Measurements from ENCODE around the gene CTNNA2. TPM values are rescaled to one million over a fixed set of nuclear protein-coding genes. Genes with fewer than 3 reads are reported as not detected.
A peak's percentile ranks its signal among the peaks of the same experiment; 100 is the strongest.

The CTNNA2 gene
- total RNA-seq, 3 donors from 2014 or later, result 0.29 to 4.2 (median 1.1) TPM

DNA sequence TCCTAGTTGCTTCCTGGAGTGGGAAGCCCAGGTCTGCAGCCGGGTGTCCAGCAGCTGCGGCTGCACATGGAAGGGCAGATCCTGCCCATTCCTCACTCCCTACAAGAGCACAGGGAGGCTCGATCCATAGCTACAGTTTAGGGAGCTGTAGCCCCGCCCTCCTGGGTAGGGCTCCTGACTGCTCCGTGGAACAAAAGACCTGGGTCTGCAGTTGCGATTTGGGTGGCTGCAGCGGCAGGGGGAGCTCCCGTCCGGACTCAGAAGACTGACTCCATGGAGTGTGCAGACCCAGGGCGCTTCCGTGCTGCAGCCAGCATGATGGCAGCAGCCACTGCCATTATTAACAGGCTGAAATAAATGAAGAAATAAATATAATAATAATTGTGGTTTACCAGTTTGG, 157.3 kb downstream of the CTNNA2 start:
- TF ChIP-seq, protein P1, sequence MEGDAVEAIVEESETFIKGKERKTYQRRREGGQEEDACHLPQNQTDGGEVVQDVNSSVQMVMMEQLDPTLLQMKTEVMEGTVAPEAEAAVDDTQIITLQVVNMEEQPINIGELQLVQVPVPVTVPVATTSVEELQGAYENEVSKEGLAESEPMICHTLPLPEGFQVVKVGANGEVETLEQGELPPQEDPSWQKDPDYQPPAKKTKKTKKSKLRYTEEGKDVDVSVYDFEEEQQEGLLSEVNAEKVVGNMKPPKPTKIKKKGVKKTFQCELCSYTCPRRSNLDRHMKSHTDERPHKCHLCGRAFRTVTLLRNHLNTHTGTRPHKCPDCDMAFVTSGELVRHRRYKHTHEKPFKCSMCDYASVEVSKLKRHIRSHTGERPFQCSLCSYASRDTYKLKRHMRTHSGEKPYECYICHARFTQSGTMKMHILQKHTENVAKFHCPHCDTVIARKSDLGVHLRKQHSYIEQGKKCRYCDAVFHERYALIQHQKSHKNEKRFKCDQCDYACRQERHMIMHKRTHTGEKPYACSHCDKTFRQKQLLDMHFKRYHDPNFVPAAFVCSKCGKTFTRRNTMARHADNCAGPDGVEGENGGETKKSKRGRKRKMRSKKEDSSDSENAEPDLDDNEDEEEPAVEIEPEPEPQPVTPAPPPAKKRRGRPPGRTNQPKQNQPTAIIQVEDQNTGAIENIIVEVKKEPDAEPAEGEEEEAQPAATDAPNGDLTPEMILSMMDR (IDR thresholded peaks at IDR 0.05), result no peak
- peak in 1 of 3 donors; percentile 32 for DNase-seq
- intact Hi-C loops (cut with DNase I, micrococcal nuclease), result no loop called here
- Histone ChIP-seq H3K36me3 (ENCODE audit: low read depth) (no peaks in the 10 kb centered on the region), H3K4me3 (no peak overlapping the region), H3K4me1 (ENCODE audit: low read depth) (no peaks in the 10 kb centered on the region), H3K9me3 (no peaks in the 10 kb centered on the region)
- ATAC-seq, result peak; percentile 9

DNA sequence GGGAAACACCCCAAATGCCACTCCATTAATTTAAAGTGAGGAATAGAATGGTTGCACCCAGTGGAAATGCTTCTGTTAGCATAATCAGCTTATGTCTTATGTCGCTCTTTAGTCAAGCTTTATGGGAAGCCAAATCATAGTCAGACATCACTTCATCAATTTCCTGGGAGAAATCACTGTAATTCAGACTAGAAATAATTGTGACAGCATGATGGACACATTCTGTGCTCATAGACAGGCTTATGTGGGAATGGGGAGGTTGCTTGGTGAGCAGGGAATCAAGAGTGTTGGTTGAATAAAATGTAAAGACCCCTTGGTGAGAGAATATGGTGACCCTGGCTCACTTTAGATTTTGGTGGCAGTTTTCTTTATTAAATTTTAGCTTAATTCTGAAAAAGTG, 174.0 kb downstream of the CTNNA2 start:
- intact Hi-C loops (cut with DNase I, micrococcal nuclease), result no loop called here
- ATAC-seq (no peak), DNase-seq (no peak)
- Histone ChIP-seq H3K4me3 (no peak overlapping the region), H3K4me1 (ENCODE audit: low read depth) (no peaks in the 10 kb centered on the region), H3K9me3 (no peaks in the 10 kb centered on the region), H3K36me3 (ENCODE audit: low read depth) (no peaks in the 10 kb centered on the region)
- TF ChIP-seq, protein P1 (IDR thresholded peaks at IDR 0.05), result no peak

DNA sequence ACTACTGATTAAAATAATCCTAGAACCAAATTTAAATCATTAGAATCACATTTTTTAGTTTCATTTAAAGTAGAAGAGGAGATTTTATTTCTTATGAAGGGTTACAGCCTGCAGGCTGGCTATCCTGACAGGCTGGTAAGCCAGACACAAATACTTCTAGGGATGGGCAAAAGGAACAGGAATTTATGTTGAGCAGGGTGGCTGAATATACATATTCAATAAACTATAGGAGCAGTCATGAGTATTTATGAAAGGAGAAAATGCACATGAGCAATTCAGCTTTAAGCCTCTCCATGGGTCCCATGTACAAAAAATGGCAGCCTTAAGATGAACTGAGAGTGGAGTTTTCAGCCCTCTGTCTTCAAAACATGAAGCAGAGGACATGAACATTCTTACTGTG, 182.4 kb downstream of the CTNNA2 start:
- Histone ChIP-seq H3K9me3 (no peaks in the 10 kb centered on the region), H3K4me3 (no peak overlapping the region), H3K4me1 (ENCODE audit: low read depth) (no peaks in the 10 kb centered on the region), H3K36me3 (ENCODE audit: low read depth) (no peaks in the 10 kb centered on the region)
- TF ChIP-seq, protein P1 (IDR thresholded peaks at IDR 0.05), result no peak
- intact Hi-C loops (cut with DNase I, micrococcal nuclease), result no loop called here
- no peak for DNase-seq
- no peak for ATAC-seq

DNA sequence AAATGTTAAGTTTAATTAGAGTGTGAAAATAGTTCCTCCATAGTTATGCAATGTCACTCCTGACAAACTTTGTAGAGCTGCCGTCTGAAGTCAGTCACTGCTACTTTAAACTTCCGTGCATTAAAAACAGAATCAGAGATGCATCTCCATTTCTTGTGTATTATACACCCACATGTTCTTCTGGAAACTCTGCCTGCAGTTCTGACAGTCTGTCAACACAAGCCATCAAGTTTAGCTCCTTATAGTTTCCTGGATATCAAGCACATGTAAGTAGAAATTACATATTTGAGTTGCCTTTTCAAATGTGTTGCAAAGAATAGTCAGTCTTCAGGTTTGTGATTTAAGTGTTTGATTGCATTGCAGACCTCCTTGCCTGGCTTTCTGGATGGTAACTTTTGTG, 184.3 kb downstream of the CTNNA2 start:
- Histone ChIP-seq H3K4me3 (no peak overlapping the region), H3K9me3 (no peaks in the 10 kb centered on the region), H3K4me1 (ENCODE audit: low read depth) (no peaks in the 10 kb centered on the region), H3K36me3 (ENCODE audit: low read depth) (no peaks in the 10 kb centered on the region)
- TF ChIP-seq, protein P1 (IDR thresholded peaks at IDR 0.05), result no peak
- ATAC-seq, result no peak
- DNase-seq, result no peak
- intact Hi-C loops (cut with DNase I, micrococcal nuclease), result no loop called here

DNA sequence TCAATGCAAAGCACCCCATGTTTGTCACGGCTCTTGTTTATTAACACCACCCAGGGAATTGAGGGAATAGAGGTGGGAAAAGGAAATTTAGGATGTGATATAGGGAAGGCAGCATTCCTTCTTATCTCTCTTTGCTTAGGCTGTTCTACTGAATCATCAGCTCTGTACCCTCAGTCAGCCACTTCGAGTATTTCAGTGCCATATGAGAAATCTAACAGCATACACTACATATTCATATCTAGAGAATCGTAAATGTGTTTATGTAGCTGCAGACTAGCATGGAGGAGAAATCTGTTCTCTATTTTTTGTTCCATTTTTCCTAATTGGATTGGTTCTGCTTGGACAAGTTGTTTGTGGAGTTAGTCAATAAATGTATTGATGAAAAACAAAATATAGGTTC, 187.8 kb downstream of the CTNNA2 start:
- TF ChIP-seq, protein P1 (IDR thresholded peaks at IDR 0.05), result no peak
- Histone ChIP-seq H3K9me3 (no peaks in the 10 kb centered on the region), H3K36me3 (ENCODE audit: low read depth) (no peaks in the 10 kb centered on the region), H3K4me3 (no peak overlapping the region), H3K4me1 (ENCODE audit: low read depth) (no peaks in the 10 kb centered on the region)
- DNase-seq (no peak), ATAC-seq (no peak)
- intact Hi-C loops (cut with DNase I, micrococcal nuclease), result no loop called here

DNA sequence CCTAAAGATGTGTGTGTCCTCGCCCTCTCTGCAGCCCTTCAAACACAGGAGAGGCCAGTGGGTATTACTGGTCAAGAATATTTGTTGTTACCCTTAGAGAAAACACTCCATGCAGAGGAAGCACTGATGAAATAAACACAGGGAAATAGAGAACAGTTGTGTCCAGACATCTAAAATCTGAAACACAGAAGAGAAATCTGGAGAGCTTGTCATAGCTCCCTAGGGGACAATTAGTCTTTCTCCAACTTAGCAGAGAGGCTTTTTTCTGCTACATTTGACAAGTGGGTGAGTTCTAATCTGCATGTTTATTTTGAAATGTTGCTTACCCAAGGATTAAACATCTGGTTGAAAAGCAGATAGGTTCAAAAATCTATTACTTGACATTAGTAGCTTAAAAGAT, 190.1 kb downstream of the CTNNA2 start:
- TF ChIP-seq, protein P1 (IDR thresholded peaks at IDR 0.05), result no peak
- no peak for DNase-seq
- no peak overlapping the region for H3K4me3 ChIP-seq
- intact Hi-C loops (cut with DNase I, micrococcal nuclease), result no loop called here
- H3K9me3 ChIP-seq, result no peaks in the 10 kb centered on the region
- no peak for ATAC-seq
- H3K36me3 ChIP-seq (ENCODE audit: low read depth), result no peaks in the 10 kb centered on the region
- no peaks in the 10 kb centered on the region for H3K4me1 ChIP-seq (ENCODE audit: low read depth)
